SK-N-SH (cell line): ENCODE measurements around the gene IQSEC2. TPM values are rescaled to one million over a fixed set of nuclear protein-coding genes. Genes with fewer than 3 reads are reported as not detected.

Experiments
- CTCF ChIA-PET: fragments of 300-600, 350-600 bp; formaldehyde crosslinking; extraction: SDS; loops from one replicate; lab custom pipeline; 2021; lab: Yijun Ruan, JAX
- POLR2A ChIA-PET: fragments of 350-600 bp; sonication (Branson Sonifier 250); formaldehyde crosslinking; extraction: SDS; loops from one replicate; lab custom pipeline; 2020; ENCODE audit warnings: antibody characterized with exemption, inconsistent platforms; lab: Yijun Ruan, JAX
- DNase-seq: peaks from one replicate; pipeline ENCODE4 v3.0.0; 2012
- H2AFZ ChIP-seq: fragments of 200-600 bp; sonication (generic); 2 replicates; pipeline ENCODE4 v1.8.1; 2016; ENCODE audit warnings: antibody characterized with exemption, mild to moderate bottlenecking, low read depth
- H3F3A ChIP-seq: fragments of 200-600 bp; sonication (generic); replicated peaks from 2 replicates; pipeline ENCODE3; 2016; ENCODE audit warnings: antibody characterized with exemption, mild to moderate bottlenecking; ENCODE audit not compliant: insufficient read depth
- H3K27ac ChIP-seq, 2 experiments: fragments of 200-500 bp in 1 of 2; fragments of 200-600 bp in 1 of 2; sonication (Bioruptor generic) in 1 of 2; sonication (generic), shearing (Covaris generic) in 1 of 2; 2 replicates each; pipeline versions ENCODE4 v1.5.1 to v1.6.1; 2014 to 2016; ENCODE audit warnings: low read depth in 2 of 2, inconsistent platforms in 1 of 2, low read length in 1 of 2, mild to moderate bottlenecking in 1 of 2, mixed read lengths in 1 of 2
- H3K27me3 ChIP-seq: fragments of 200-600 bp; sonication (generic), shearing (Covaris generic); 2 replicates; pipeline ENCODE4 v1.6.1; 2016; ENCODE audit warnings: mixed run types; ENCODE audit not compliant: insufficient read depth
- H3K36me3 ChIP-seq, 2 experiments: fragments of 200-500 bp in 1 of 2; fragments of 200-600 bp in 1 of 2; sonication (Bioruptor generic) in 1 of 2; sonication (generic) in 1 of 2; replicated peaks in 1 of 2; 2 replicates each; pipeline versions ENCODE3 to v1.5.1; 2014 to 2016; ENCODE audit warnings: low read length in 1 of 2, mild to moderate bottlenecking in 1 of 2; ENCODE audit not compliant: insufficient read depth in 2 of 2, control insufficient read depth in 1 of 2
- H3K4me1 ChIP-seq, 2 experiments: fragments of 200-500 bp in 1 of 2; fragments of 200-600 bp in 1 of 2; sonication (Bioruptor generic) in 1 of 2; sonication (generic), shearing (Covaris generic) in 1 of 2; 2 replicates each; pipeline versions ENCODE4 v1.5.1 to v1.6.1; 2014 to 2016; ENCODE audit warnings: low read depth in 1 of 2, low read length in 1 of 2, mixed run types in 1 of 2; ENCODE audit not compliant: insufficient read depth in 2 of 2, control insufficient read depth in 1 of 2
- H3K4me2 ChIP-seq: fragments of 200-600 bp; sonication (generic), shearing (Covaris generic); 2 replicates; pipeline ENCODE4 v1.6.1; 2017; ENCODE audit warnings: mixed run types
- H3K4me3 ChIP-seq, 2 experiments: fragments of 200-500 bp in 1 of 2; fragments of 200-600 bp in 1 of 2; sonication (Bioruptor generic) in 1 of 2; sonication (generic), shearing (Covaris generic) in 1 of 2; 2 replicates each; pipeline versions ENCODE4 v1.5.1 to v1.8.1; 2014 to 2016; ENCODE audit warnings: low read depth in 2 of 2, inconsistent platforms in 1 of 2, low read length in 1 of 2, mild to moderate bottlenecking in 1 of 2, mixed read lengths in 1 of 2, moderate library complexity in 1 of 2
- H3K79me2 ChIP-seq: fragments of 200-600 bp; sonication (generic); 2 replicates; pipeline ENCODE4 v1.8.1; 2017; ENCODE audit warnings: mild to moderate bottlenecking; ENCODE audit not compliant: insufficient read depth
- H3K9ac ChIP-seq: fragments of 200-600 bp; sonication (generic); 2 replicates; pipeline ENCODE4 v1.6.1; 2017; ENCODE audit warnings: mixed run types
- H3K9me2 ChIP-seq: fragments of 200-600 bp; sonication (generic); 2 replicates; pipeline ENCODE4 v1.6.1; 2017; ENCODE audit warnings: mixed run types
- H3K9me3 ChIP-seq: fragments of 200-600 bp; sonication (generic); 2 replicates; pipeline ENCODE4 v1.6.1; 2017; ENCODE audit warnings: mixed run types, mild to moderate bottlenecking, moderate library complexity
- H4K20me1 ChIP-seq: fragments of 200-600 bp; sonication (generic); 2 replicates; pipeline ENCODE4 v1.6.1; 2017; ENCODE audit warnings: mild to moderate bottlenecking, mixed run types; ENCODE audit not compliant: insufficient read depth
- CTCF ChIP-seq: fragments of 200-600 bp; sonication (generic); IDR thresholded peaks from 2 replicates; pipeline ENCODE4 v1.6.1; 2017; ENCODE audit warnings: antibody characterized with exemption, mild to moderate bottlenecking, moderate library complexity
- ELF1 ChIP-seq: IDR thresholded peaks from 2 replicates; pipeline ENCODE4 v1.4.0; 2012
- EZH2phosphoT487 ChIP-seq: fragments of 200-600 bp; sonication (generic); IDR thresholded peaks from 2 replicates; pipeline ENCODE4 v1.6.1; 2017; ENCODE audit warnings: low read depth, mixed run types, mild to moderate bottlenecking, antibody characterized with exemption, moderate library complexity, borderline replicate concordance
- FOSL2 ChIP-seq: IDR thresholded peaks from 2 replicates; pipeline ENCODE4 v1.4.0; 2012; ENCODE audit warnings: low read depth, mild to moderate bottlenecking, moderate library complexity, borderline replicate concordance
- GABPA ChIP-seq: IDR thresholded peaks from 2 replicates; pipeline ENCODE4 v1.4.0; 2012; ENCODE audit warnings: low read depth, mild to moderate bottlenecking
- GATA2 ChIP-seq: sonication (generic); formaldehyde crosslinking; IDR thresholded peaks from 2 replicates; pipeline ENCODE4 v1.5.0; 2020; ENCODE audit warnings: mild to moderate bottlenecking, missing genetic modification reagents
- JUND ChIP-seq: IDR thresholded peaks from 2 replicates; pipeline ENCODE4 v1.4.0; 2012
- NFIC ChIP-seq: IDR thresholded peaks from 2 replicates; pipeline ENCODE4 v1.4.0; 2012; ENCODE audit warnings: borderline replicate concordance
- RAD21 ChIP-seq: IDR thresholded peaks from 2 replicates; pipeline ENCODE4 v1.6.1; 2012; ENCODE audit warnings: mild to moderate bottlenecking, low read length
- TAF1 ChIP-seq: IDR thresholded peaks from 2 replicates; pipeline ENCODE4 v1.6.1; 2012; ENCODE audit warnings: low read depth, mild to moderate bottlenecking, low read length, moderate library complexity, borderline replicate concordance
- TCF12 ChIP-seq: IDR thresholded peaks from 2 replicates; pipeline ENCODE4 v1.4.0; 2012
- WGBS: methylation state at CpG from one replicate; pipeline ENCODE4 v1.1.6; 2017; ENCODE audit warnings: low lambda C conversion rate; 5-methylcytosine and 5-hydroxymethylcytosine counted together
- polyA plus RNA-seq, 3 experiments: library from polyadenylated mRNA; depleted of rRNA; stranded (reverse); fragments of >200 nt; gene quantifications; 2 replicates each; pipeline ENCODE4 v1.2.3, GENCODE V29; 2012
- TF ChIP-seq, protein P1 (sequence below): fragments of 150-350 bp; IDR thresholded peaks from 2 replicates; pipeline ENCODE4 v1.6.1; 2016; ENCODE audit warnings: mild to moderate bottlenecking, low read depth, low read length
- TF ChIP-seq, protein P2 (sequence below): IDR thresholded peaks from 2 replicates; pipeline ENCODE4 v1.4.0; 2012; ENCODE audit warnings: low read depth
- TF ChIP-seq, protein P3 (sequence below): IDR thresholded peaks from 2 replicates; pipeline ENCODE4 v1.4.0; 2012; ENCODE audit warnings: low read depth, borderline replicate concordance

The IQSEC2 gene
- polyA plus RNA-seq, 1 of the 3 experiments (the other 2 are of a cell fraction): 24.7 TPM

DNA sequence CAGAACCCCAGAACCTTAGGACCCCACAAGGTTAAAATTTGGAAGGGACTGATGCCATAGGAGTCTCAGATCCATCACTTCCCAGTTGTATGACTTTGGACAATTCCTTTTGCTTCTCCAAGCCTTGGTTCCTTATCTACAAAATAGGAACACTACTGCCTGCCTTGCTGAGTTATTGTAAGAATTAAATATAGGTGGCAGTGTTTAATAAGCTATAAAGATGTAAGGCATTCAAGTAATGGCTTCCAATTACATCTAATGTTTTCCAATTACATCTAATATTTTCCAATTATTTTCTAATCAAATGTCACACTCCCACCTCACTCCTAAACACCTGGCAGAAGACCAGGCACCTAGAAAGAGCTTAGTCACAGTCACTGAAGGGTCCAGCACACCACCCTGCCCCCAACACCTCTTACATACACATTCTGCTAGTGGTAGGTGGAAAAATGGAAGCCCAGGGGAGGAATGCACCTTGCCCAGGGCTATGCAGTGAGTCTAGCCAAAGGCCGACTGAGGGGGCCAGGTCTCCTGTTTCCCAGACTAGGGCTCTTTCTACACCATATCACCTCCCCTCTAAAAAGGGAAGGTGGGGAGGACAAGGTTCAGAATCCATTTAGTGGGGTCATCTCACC, 31.9 kb downstream of the IQSEC2 start:
- no CpG with 5 or more reads among the region's 1 CpG for WGBS
- POLR2A ChIA-PET: no interaction called here

DNA sequence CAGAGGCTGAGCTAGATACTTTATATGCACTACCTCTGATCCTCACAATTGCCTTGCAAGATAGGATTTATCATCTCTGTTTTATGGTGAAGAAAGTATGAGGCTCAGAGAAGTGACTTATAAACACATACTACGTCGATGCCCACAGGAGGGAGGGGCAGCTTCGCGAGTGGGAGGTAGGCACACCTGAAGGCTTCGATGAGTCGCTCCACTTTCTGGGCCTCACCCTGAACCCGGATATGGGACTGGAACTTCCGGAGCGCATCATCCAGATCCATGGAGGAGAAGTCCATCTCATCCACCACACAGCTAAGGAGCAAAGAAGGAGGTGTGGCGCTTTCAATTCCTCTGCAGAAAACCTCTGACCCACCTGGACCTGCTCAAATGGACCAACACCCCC, 33.5 kb downstream of the IQSEC2 start:
- Histone ChIP-seq H4K20me1 (no peaks in the 10 kb centered on the region), H2AFZ (no peak overlapping the region), H3K4me1 (no peaks in the 10 kb centered on the region), H3K36me3 (peaks cover 0 to 5% of the 10 kb centered on the region in 2 experiments), H3K27me3 (no peaks in the 10 kb centered on the region), H3F3A (peaks cover 3% of the 10 kb centered on the region), H3K9ac (no peak overlapping the region), H3K27ac (no peak overlapping the region)
- DNase-seq: no peak
- TF ChIP-seq FOSL2: no peak
- no peak for TF ChIP-seq NFIC
- TF ChIP-seq, protein P1, sequence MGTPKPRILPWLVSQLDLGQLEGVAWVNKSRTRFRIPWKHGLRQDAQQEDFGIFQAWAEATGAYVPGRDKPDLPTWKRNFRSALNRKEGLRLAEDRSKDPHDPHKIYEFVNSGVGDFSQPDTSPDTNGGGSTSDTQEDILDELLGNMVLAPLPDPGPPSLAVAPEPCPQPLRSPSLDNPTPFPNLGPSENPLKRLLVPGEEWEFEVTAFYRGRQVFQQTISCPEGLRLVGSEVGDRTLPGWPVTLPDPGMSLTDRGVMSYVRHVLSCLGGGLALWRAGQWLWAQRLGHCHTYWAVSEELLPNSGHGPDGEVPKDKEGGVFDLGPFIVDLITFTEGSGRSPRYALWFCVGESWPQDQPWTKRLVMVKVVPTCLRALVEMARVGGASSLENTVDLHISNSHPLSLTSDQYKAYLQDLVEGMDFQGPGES: no peak
- no peak for TF ChIP-seq EZH2phosphoT487
- TF ChIP-seq, protein P2, sequence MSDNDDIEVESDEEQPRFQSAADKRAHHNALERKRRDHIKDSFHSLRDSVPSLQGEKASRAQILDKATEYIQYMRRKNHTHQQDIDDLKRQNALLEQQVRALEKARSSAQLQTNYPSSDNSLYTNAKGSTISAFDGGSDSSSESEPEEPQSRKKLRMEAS: no peak
- TF ChIP-seq JUND: no peak
- no peak for TF ChIP-seq GATA2
- TF ChIP-seq TCF12: no peak
- TF ChIP-seq, protein P3, sequence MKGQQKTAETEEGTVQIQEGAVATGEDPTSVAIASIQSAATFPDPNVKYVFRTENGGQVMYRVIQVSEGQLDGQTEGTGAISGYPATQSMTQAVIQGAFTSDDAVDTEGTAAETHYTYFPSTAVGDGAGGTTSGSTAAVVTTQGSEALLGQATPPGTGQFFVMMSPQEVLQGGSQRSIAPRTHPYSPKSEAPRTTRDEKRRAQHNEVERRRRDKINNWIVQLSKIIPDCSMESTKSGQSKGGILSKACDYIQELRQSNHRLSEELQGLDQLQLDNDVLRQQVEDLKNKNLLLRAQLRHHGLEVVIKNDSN: no peak
- no peak for TF ChIP-seq TAF1
- no peak for TF ChIP-seq GABPA
- TF ChIP-seq ELF1: no peak
- TF ChIP-seq, all 33 proteins: peak for 0
- ChIA-PET POLR2A (no interaction called here), CTCF (no interaction called here)
- 90% methylated on average over 10 of the region's 10 CpGs for WGBS
- H3K79me2 ChIP-seq: no peaks in the 10 kb centered on the region
- H3K9me2 ChIP-seq: no peaks in the 10 kb centered on the region
- no peak overlapping the region for H3K4me3 ChIP-seq
- H3K4me2 ChIP-seq: no peak overlapping the region
- H3K9me3 ChIP-seq: no peaks in the 10 kb centered on the region

More for the DNA sequence above, 31.9 kb downstream of the IQSEC2 start:
- CTCF ChIA-PET: interaction anchor here (0.6 to 1.2 kb wide), 4 partner anchors 9 to 222 kb away, joined by 3 read pairs; no protein-coding TSS in a partner anchor
- H3K9ac ChIP-seq: no peak overlapping the region
- TF ChIP-seq CTCF (peak; percentile 29; the same call in 1 of the 2 replicates), RAD21 (peak; percentile 27), ELF1 (no peak)
- TF ChIP-seq, protein P1: no peak
- H3K27me3 ChIP-seq: no peaks in the 10 kb centered on the region
- H3K36me3 ChIP-seq: peaks cover 0 to 8% of the 10 kb centered on the region in 2 experiments
- no peaks in the 10 kb centered on the region for H4K20me1 ChIP-seq
- H3F3A ChIP-seq: peaks cover 3% of the 10 kb centered on the region
- H3K4me3 ChIP-seq: no peak overlapping the region
- no peak overlapping the region for H3K4me2 ChIP-seq
- no peaks in the 10 kb centered on the region for H3K4me1 ChIP-seq
- DNase-seq: no peak
- H3K9me2 ChIP-seq: no peaks in the 10 kb centered on the region
- no peaks in the 10 kb centered on the region for H3K9me3 ChIP-seq
- no peak overlapping the region for H2AFZ ChIP-seq
- no peak overlapping the region for H3K27ac ChIP-seq
- no peaks in the 10 kb centered on the region for H3K79me2 ChIP-seq
